COLO668 (cell line): Measurements from ENCODE around the gene SCAF11.

Source experiments
- DNase-seq: peaks from one replicate; lab custom pipeline; 2025; ENCODE audit not compliant: unreplicated experiment; lab: John Stamatoyannopoulos, UW

Gene SCAF11

DNA sequence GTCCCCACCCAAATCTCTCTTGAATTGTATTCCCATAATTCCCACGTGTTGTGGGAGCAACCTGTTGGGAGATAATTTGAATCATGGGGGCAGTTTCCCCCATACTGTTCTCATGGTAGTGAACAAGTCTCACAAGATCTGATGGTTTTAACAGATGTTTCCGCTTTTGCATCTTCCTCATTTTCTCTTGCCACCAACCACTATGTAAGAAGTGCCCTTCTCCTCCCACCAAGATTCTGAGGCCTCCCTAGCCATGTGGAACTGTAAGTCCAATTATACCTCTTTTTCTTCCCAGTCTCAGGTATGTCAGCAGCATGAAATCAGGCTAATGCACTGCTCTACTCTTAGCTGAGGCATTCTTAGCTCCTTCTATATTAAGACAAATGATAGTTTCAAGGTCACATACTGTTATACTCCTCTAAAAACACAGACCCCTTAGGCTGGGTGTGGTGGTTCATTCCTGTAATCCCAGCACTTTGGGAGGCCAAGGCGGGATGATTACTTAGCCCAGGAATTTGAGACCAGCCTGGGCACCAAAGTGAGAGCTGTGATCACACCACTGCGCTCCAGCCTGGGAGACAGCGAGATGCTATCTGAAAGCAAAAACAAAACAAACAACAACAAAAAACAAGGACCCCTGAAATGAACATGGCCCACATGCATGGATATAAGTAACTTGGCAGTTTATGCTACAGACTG is 3.6 kb downstream of the SCAF11 start:
- DNase-seq = no peak

DNA sequence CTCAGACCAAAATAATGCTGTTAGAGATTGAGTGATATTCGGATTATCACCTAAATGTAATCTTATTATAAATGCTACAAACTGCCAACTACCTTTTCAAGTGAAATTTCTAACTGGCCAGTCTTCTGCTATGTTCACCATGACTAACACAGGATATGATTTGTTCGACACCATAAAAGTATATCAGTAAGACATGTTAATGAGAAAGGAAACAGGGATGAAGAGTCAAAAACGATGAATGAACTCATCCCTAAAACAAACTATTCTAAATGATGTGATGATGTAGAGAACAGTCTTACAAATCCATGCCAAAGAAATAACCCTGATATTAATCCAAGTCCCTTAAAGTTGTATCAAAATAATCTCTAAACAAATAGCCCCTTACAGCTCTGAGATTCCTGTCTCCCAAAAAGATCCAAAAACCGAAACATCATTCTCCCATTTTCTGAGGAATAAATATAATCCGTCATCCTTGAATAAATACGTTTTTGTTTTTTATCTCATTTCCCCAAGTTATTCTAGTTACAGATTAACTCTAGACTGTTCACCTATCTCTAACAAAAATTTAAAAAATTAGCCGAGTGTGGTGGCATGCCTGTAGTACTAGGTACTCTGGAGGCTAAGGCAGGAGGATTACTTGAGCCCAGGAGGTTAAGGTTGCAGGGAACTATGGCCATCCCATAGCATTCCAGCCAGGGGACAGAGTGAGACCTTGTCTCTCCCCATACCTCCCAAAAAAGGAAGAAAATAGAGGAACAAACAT is 9.1 kb downstream of the SCAF11 start:
- no peak for DNase-seq

DNA sequence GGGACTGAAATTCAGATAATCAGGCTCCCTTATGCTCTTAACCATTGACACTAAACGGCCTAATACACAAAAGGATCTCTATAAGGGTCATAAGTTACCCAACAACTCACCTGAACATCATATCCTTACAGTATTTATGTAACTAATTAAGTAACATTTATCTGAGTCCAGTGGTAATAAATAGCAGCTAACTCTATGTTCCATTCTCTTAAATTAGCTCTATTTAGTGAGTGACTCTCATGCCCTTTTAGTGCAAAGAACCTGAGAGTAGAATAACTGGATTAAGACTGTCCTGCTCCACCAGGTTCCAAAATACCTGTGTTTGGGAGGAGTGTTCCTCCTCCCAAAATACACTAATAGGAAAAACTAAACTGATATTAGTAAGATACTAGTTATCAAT is 9.8 kb downstream of the SCAF11 start:
- DNase-seq = no peak

DNA sequence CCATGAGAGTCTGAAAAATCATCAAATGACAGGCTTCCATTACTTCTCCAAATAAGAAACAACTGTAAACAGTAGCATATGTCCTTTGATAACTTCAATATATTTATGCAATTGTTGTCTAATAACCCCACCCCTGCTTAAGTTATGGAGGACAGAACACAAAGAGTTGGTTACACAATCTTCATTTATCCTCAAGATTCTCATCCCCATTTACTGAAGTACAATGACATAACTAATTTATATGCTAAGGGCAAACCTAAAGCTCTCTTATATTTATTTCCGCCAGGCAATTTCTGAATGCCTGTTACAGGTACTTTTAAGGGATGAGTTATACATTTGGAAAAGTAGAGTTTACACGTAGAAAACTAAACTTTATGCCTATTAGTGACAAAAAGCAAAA is 12.3 kb downstream of the SCAF11 start:
- no peak for DNase-seq

DNA sequence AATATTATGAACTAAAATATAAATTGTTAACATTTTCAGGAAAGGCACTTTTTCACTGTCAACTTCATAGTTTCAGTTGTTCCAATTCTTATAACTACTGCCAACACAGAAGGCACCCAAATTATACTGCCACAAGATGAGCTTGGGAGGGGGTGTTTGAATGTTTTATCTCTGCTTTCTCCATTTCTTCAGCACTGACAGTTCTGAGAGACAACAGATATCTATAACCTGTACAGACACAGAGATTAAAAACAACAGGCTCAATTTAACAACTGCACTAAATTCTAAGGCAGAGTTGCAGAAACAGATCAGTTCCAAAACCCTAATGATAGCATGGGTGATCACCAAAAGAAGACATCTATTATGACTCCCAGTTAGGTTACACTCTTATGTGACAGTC is 12.8 kb downstream of the SCAF11 start:
- no peak for DNase-seq

DNA sequence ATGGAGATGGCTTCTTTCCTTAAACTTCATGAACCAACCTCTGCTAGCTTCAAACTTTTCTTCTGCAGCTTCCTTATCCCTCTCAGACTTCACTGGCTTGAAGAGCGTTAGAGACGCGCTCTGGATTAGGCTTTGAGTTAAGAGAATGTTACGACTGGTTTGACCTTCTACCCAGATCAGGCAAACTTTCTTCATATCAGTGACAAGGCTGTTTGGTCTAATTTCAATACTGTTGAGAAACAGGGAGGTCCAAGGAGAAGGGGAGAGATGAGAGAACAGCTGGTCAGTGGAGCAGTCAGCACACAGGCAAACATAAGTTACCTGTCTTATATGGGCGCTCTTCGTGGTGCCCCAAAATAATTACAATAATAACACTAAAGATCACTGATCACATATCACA is 14.9 kb downstream of the SCAF11 start:
- DNase-seq = no peak

DNA sequence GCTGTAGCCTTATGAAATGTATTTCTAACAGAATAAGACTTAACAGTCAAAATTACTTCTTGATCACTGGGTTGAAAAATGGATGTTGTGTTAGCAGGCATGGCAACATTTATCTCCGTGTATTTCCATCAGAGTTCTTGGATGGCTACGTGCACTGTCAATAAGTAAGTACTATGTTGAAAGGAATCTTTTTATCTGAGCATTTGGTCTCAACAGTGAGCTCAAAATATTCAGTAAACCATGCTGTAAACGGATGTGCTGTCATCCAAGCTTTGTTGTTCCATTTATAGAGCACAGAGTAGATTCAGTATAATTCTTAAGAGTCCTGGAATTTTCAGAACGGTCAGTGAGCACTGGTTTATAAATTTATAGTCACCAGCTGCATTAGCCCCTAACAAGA is 15.5 kb downstream of the SCAF11 start:
- no peak for DNase-seq

DNA sequence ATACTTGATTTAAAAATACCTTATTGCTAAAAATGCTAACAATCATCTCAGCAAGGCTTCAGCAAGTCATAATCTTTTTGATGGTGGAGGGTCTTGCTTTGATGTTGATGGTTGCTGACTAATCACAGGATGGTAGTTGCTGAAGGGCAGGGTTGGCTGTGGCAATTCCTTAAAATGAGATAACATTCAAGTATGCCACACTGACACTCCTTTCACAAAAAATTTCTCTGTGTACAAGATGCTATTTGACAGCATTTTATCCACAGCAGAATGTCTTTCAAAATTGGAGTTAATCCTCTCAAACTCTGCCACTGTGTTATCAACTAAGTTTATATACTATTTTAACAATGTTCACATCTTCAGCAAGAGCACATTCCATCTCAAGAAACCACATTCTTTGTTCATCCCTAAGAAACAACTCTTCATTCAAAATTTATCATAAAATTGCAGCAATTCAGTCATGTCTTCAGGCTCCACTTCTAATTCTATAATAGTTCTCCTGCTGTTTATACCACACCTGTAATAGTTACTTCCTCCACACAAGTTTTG is 16.1 kb downstream of the SCAF11 start:
- no peak for DNase-seq

DNA sequence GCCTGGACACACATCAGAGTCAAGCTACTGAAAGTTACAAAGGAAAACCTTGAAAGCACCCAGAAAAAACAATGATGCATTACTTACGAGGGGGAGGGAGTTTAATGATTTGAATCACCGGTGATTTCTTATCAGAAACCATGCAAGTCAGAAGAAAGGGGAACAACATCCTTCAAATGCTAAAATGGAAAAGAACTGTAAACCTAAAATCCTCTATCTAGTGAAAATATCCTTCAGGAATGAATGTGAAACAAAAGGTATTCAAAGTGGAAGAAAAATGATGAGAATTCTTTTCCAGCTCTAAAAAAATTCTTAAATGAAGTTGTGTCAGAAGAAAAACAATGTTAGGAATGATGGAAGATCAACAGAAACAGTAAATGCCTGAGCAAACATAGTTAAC is 16.8 kb downstream of the SCAF11 start:
- no peak for DNase-seq

DNA sequence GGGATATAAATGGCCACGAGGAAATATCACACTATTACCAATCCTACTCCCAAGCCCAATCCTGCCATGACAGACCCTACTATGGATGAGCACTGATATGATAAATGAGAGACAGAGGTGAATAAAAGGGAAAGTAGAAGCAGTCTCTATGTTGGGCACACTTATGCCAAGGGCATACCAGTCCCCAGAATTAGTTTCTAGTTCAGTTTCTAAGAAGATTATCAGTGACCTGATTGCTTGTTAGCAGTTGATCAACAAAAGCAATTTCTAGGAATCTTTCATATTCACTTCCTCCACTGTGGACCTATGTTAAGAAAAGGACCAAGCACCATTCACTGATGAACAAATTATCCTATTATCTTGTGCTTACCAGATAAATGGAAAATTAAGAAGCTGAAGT is 20.0 kb downstream of the SCAF11 start:
- no peak for DNase-seq

DNA sequence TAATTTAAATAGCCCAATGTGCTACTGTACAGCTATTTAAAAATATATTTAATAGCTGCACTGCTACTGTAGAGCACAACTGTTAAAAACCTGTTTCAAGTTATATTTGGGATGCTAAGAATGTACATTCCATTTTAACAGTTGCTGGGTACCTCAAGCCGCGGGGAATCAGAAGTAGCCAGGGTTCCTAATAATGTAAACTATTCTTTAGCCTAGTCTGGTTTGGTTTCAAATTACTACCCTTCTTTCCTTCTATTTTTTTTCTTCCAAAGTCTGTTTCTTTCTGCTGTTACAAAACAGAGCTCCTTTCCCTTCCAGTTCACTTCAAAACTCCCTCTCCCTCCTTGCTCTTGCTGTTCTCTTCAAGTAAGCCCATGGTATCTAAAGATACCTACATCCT is 21.3 kb downstream of the SCAF11 start:
- DNase-seq = no peak

DNA sequence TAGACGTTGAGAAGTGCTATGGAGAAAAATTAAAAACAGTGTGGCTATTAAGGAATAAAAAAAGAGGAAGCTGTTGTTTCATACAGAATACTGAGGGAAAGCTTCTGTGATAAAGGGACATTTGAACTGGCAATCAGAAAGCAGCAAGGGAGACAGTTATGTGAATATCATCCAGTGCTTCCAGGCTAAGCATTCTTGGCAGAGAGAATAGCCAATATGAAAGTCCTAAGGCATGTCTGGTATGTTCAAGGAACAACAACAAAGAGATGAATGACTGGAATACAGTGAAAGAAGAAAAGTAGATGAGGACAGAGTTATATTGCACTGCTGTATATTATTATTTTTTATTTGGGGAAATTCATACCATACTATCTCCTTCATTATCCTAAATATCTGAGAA is 23.9 kb downstream of the SCAF11 start:
- no peak for DNase-seq

DNA sequence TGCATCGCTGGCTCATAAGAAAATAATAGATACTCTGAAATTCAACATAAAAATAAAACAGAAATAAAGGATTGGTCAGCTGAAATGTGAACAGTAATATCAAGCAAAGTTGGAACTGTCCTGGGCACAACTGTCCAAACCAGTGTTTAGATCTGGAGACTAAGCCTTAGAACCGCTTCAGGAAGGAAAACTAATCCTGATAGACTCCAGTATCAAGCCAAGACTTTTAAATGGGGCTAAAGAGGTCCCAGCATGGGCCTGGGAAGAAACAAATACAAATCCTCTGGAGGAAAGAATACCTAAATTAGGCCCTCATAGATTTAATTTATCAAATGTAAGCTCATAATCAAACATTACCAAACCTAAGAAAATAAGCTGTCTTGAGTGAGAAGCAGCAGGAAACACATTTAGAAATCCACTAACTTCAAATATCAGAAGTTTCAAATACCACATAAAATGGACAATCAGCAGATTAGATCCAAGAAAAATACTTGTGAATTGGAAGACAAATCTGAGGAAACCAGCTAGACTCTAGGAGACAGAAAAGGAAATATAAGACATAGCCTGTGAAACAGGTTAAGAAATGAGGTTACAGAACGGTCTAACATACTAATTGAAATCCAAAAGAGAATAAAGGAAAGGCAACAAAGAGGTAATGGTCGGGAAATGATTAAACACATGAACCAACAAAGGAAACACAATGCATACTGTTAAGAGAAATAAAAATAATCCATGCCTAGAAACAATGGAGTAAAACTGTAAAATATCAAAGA is 27.6 kb downstream of the SCAF11 start:
- no peak for DNase-seq

DNA sequence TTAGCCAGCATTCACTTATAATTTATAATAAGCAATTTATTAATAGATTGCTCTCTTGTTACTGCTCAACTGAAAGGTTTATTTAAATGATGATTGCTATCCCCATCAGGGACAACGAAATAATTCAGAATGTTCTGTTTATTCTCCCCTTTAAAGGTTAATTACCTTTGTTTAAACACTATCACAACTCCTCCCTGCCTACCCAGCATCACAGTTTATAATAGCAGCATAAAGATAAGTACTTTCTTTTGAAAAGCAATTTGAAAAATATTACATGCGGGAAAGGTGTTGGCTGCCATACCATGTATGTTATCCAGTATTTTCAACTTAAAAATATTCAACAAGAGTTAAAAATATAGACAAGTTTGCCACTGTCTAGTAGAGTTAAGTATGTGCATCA is 30.6 kb downstream of the SCAF11 start:
- DNase-seq = no peak

DNA sequence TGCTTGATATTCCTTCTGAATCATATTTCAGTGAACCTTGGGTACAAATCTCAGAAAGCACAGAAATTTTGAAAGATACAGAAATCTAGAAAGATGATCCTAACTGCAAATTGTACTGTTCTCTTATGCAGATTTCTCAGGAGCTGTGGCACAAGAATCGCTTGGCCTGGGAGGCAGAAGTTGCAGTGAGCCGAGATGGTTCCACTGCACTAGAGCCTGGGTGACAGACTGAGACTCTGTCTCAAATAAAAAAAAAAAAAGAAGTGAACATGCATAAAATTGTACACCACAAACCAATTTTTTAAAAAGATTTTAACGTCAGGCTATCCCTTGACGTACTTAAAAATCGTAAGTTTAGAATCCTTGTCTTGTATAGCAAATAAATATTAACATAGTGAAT is 31.3 kb downstream of the SCAF11 start:
- DNase-seq = no peak

DNA sequence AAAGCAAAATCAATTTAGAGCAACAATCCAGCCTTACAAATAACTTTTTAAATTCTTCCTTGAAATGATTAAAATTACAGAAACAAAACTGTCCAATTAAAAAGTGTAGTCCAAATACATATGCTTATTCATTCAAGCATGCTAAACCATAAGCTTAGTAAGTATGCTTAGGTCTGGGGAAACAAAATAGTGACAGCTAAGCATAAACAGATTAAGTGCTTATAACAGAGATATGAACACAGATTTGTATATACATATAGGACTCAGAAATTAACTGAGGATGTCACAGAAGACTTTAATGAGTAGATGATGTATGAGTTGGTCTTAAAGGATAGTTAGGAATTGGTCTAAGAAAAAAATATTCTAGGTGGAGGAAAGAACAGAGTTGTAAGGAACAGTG is 41.8 kb downstream of the SCAF11 start:
- DNase-seq = no peak

DNA sequence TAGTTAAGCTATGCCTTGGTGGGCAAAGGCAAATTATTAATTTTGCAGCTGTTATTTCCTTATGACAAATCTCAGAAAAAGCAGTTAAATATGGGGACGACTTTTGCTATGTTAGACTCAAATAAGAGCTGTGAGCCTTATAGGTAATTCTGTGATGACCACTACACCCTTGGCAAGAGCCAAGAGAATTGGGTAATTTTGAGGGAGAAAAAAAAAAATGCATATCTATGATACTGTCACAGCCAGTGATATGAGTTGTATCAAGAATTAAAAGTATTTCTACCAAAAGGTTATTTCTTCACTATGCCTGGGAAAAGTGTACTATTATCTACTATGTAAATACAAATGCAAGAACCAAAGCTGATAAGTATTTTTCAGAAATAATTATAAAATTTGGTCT is 43.9 kb downstream of the SCAF11 start:
- no peak for DNase-seq

DNA sequence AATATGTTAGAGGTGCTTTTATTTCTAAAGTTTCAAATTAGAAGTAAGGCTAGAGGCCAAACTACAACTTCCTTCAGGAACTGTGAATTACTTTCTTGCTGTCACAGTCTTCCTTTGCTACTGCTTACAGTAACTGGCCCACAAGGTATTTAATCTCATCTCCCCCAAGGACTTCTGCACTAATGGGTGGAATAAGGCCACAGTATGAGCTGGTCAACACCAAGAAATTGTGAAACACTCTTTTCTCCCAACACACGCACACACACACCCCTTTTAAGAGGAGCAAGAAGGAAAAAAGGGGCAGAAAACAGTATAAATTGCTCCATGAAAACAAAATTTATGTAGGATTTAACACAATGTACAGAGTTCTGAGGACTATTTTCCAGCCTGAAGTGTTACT is 45.6 kb downstream of the SCAF11 start:
- no peak for DNase-seq

DNA sequence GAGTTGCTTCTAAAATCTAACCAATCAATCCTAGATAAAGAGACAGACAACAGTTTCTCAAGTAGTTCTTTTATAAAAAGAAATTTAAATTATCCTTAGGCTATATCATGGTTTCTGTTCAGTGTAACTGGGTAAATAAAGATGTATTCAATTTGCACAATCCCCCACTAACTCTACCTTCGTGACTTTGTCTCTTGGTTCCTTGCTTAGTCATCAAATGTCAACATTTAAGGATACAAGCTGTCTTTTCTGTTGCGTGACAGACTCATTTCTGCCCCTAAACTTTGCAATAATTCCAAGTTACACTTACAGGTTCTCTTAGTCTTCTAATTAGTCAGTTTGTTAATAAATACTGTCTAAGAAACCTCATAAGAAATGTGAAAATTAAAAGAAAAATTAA is 50.6 kb downstream of the SCAF11 start:
- no peak for DNase-seq

DNA sequence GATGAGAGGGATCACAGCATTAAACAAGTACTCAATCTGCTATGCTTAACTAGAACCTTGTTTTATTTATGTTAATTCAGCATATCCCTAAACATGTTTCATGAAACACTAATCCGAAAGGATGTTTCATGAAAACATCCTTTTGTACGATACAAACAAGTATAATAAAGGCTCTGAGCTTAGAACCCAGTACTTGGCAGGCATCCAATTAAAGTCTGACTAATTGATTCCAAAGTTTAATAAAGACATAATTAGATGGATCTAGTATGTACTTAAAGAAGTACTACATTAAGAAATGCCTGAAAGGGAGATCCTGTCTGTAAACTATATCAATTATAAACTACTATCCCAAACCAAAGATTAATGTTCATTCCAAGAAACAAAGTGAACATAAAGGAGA is 51.8 kb downstream of the SCAF11 start:
- DNase-seq = no peak

DNA sequence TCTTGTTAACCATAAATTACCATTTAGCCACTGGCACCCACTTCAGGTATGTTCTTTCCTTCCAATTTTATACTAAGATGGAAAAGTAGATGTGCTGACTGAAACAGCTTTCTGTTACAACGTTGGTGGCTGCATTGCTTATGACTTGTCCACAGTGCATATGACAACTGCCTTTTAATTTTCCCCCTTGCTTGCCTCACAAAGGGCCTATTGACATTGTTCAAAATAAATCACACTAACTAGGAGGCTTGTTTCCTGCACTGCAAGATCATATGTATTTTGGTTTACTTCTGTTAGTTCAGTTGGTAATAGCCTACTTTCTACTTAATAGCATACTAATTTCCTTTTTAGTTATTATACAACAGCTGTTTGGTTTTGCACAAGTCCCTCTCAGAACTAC is 55.4 kb downstream of the SCAF11 start:
- no peak for DNase-seq

DNA sequence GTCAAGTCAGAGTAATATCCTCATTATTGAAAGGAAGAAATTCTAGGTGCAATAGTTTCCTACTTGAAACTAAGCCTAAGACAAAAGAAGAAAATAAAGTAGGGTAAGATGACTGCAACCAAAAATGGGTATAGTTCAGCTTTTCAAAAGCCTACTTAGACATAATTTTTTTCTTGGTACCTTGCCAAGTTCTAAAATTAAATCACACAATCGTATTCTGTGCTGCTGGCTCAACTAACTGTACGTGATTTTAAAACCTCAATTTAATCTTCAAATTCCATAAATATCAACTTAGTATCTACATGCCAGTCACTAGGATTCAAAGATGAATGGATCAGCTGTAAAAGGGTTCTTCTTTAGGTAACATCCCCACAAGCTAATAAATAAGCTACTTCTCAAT is 56.9 kb downstream of the SCAF11 start:
- no peak for DNase-seq
